SK-N-SH (cell line): Measurements from ENCODE around the gene MED15. TPM values are rescaled to one million over a fixed set of nuclear protein-coding genes. Genes with fewer than 3 reads are reported as not detected.

ENCODE experiments used
- CTCF ChIA-PET: fragments of 300-600, 350-600 bp; formaldehyde crosslinking; extraction: SDS; loops from one replicate; lab custom pipeline; 2021; lab: Yijun Ruan, JAX
- POLR2A ChIA-PET: fragments of 350-600 bp; sonication (Branson Sonifier 250); formaldehyde crosslinking; extraction: SDS; loops from one replicate; lab custom pipeline; 2020; ENCODE audit warnings: antibody characterized with exemption, inconsistent platforms; lab: Yijun Ruan, JAX
- DNase-seq: peaks from one replicate; pipeline ENCODE4 v3.0.0; 2012
- H2AFZ ChIP-seq: fragments of 200-600 bp; sonication (generic); 2 replicates; pipeline ENCODE4 v1.8.1; 2016; ENCODE audit warnings: antibody characterized with exemption, mild to moderate bottlenecking, low read depth
- H3F3A ChIP-seq: fragments of 200-600 bp; sonication (generic); replicated peaks from 2 replicates; pipeline ENCODE3; 2016; ENCODE audit warnings: antibody characterized with exemption, mild to moderate bottlenecking; ENCODE audit not compliant: insufficient read depth
- H3K27ac ChIP-seq, 2 experiments: fragments of 200-500 bp in 1 of 2; fragments of 200-600 bp in 1 of 2; sonication (Bioruptor generic) in 1 of 2; sonication (generic), shearing (Covaris generic) in 1 of 2; 2 replicates each; pipeline versions ENCODE4 v1.5.1 to v1.6.1; 2014 to 2016; ENCODE audit warnings: low read depth in 2 of 2, inconsistent platforms in 1 of 2, low read length in 1 of 2, mild to moderate bottlenecking in 1 of 2, mixed read lengths in 1 of 2
- H3K27me3 ChIP-seq: fragments of 200-600 bp; sonication (generic), shearing (Covaris generic); 2 replicates; pipeline ENCODE4 v1.6.1; 2016; ENCODE audit warnings: mixed run types; ENCODE audit not compliant: insufficient read depth
- H3K36me3 ChIP-seq, 2 experiments: fragments of 200-500 bp in 1 of 2; fragments of 200-600 bp in 1 of 2; sonication (Bioruptor generic) in 1 of 2; sonication (generic) in 1 of 2; replicated peaks in 1 of 2; 2 replicates each; pipeline versions ENCODE3 to v1.5.1; 2014 to 2016; ENCODE audit warnings: low read length in 1 of 2, mild to moderate bottlenecking in 1 of 2; ENCODE audit not compliant: insufficient read depth in 2 of 2, control insufficient read depth in 1 of 2
- H3K4me1 ChIP-seq, 2 experiments: fragments of 200-500 bp in 1 of 2; fragments of 200-600 bp in 1 of 2; sonication (Bioruptor generic) in 1 of 2; sonication (generic), shearing (Covaris generic) in 1 of 2; 2 replicates each; pipeline versions ENCODE4 v1.5.1 to v1.6.1; 2014 to 2016; ENCODE audit warnings: low read depth in 1 of 2, low read length in 1 of 2, mixed run types in 1 of 2; ENCODE audit not compliant: insufficient read depth in 2 of 2, control insufficient read depth in 1 of 2
- H3K4me2 ChIP-seq: fragments of 200-600 bp; sonication (generic), shearing (Covaris generic); 2 replicates; pipeline ENCODE4 v1.6.1; 2017; ENCODE audit warnings: mixed run types
- H3K4me3 ChIP-seq, 2 experiments: fragments of 200-500 bp in 1 of 2; fragments of 200-600 bp in 1 of 2; sonication (Bioruptor generic) in 1 of 2; sonication (generic), shearing (Covaris generic) in 1 of 2; 2 replicates each; pipeline versions ENCODE4 v1.5.1 to v1.8.1; 2014 to 2016; ENCODE audit warnings: low read depth in 2 of 2, inconsistent platforms in 1 of 2, low read length in 1 of 2, mild to moderate bottlenecking in 1 of 2, mixed read lengths in 1 of 2, moderate library complexity in 1 of 2
- H3K79me2 ChIP-seq: fragments of 200-600 bp; sonication (generic); 2 replicates; pipeline ENCODE4 v1.8.1; 2017; ENCODE audit warnings: mild to moderate bottlenecking; ENCODE audit not compliant: insufficient read depth
- H3K9ac ChIP-seq: fragments of 200-600 bp; sonication (generic); 2 replicates; pipeline ENCODE4 v1.6.1; 2017; ENCODE audit warnings: mixed run types
- H3K9me2 ChIP-seq: fragments of 200-600 bp; sonication (generic); 2 replicates; pipeline ENCODE4 v1.6.1; 2017; ENCODE audit warnings: mixed run types
- H3K9me3 ChIP-seq: fragments of 200-600 bp; sonication (generic); 2 replicates; pipeline ENCODE4 v1.6.1; 2017; ENCODE audit warnings: mixed run types, mild to moderate bottlenecking, moderate library complexity
- H4K20me1 ChIP-seq: fragments of 200-600 bp; sonication (generic); 2 replicates; pipeline ENCODE4 v1.6.1; 2017; ENCODE audit warnings: mild to moderate bottlenecking, mixed run types; ENCODE audit not compliant: insufficient read depth
- EP300 ChIP-seq, 2 experiments: IDR thresholded peaks; 2 replicates each; pipeline versions ENCODE4 v1.4.0 to v1.6.1; 2012; ENCODE audit warnings: borderline replicate concordance in 1 of 2, low read depth in 1 of 2, low read length in 1 of 2
- IRF3 ChIP-seq: fragments of 150-350 bp; IDR thresholded peaks from 2 replicates; pipeline ENCODE4 v1.6.1; 2016; ENCODE audit warnings: mild to moderate bottlenecking, low read depth, low read length
- NRF1 ChIP-seq: IDR thresholded peaks from 2 replicates; pipeline ENCODE4 v1.6.1; 2012; ENCODE audit warnings: low read depth, mild to moderate bottlenecking, low read length
- POLR2AphosphoS5 ChIP-seq: IDR thresholded peaks from 2 replicates; pipeline ENCODE4 v1.6.1; 2012; ENCODE audit warnings: low read depth, low read length
- REST ChIP-seq: IDR thresholded peaks from 2 replicates; pipeline ENCODE4 v1.6.1; 2012; ENCODE audit warnings: mild to moderate bottlenecking, low read depth, low read length, moderate library complexity
- RXRA ChIP-seq: IDR thresholded peaks from 2 replicates; pipeline ENCODE4 v1.4.0; 2012; ENCODE audit warnings: low read depth, mild to moderate bottlenecking, borderline replicate concordance
- SMC3 ChIP-seq: IDR thresholded peaks from 2 replicates; pipeline ENCODE4 v1.6.1; 2012; ENCODE audit warnings: low read depth, low read length, improper control_type of control experiment
- TAF1 ChIP-seq: IDR thresholded peaks from 2 replicates; pipeline ENCODE4 v1.6.1; 2012; ENCODE audit warnings: low read depth, mild to moderate bottlenecking, low read length, moderate library complexity, borderline replicate concordance
- WGBS: methylation state at CpG from one replicate; pipeline ENCODE4 v1.1.6; 2017; ENCODE audit warnings: low lambda C conversion rate; 5-methylcytosine and 5-hydroxymethylcytosine counted together
- polyA plus RNA-seq, 3 experiments: library from polyadenylated mRNA; depleted of rRNA; stranded (reverse); fragments of >200 nt; gene quantifications; 2 replicates each; pipeline ENCODE4 v1.2.3, GENCODE V29; 2012

The MED15 gene
- polyA plus RNA-seq, 1 of the 3 experiments (the other 2 are of a cell fraction): 45.1 TPM

GRCh38 chr22:20560716-20561115 lies 53.3 kb downstream of the MED15 start (continued):
- TF ChIP-seq REST (no peak), EP300 (IDR thresholded peaks at IDR 0.05; ENCODE audit: borderline replicate concordance in 1 of 2, low read depth in 1 of 2, low read length in 1 of 2) (no peak), TAF1 (no peak)

- Histone ChIP-seq H3K9ac (no peak overlapping the region), H3F3A (peaks cover 24% of the 10 kb centered on the region), H3K79me2 (peaks cover 84% of the 10 kb centered on the region), H3K27ac (no peak overlapping the region), H3K27me3 (no peaks in the 10 kb centered on the region), H3K36me3 (peaks cover 52 to 77% of the 10 kb centered on the region in 2 experiments), H2AFZ (no peak overlapping the region), H3K9me3 (no peaks in the 10 kb centered on the region), H3K4me2 (no peak overlapping the region), H3K4me3 (no peak overlapping the region), H4K20me1 (peaks cover 43% of the 10 kb centered on the region), H3K4me1 (peaks cover 0 to 3% of the 10 kb centered on the region in 2 experiments; a peak in 2 of 4 replicates), H3K9me2 (no peaks in the 10 kb centered on the region)
- ChIA-PET POLR2A (no interaction called here), CTCF (interaction anchor here (0.8 to 12.3 kb wide), 2 partner anchors 17 to 52 kb away, joined by 3 to 180 read pairs; no protein-coding TSS in a partner anchor)
- no peak for DNase-seq
- 86% methylated on average over 4 of the region's 4 CpGs for WGBS
- no peak for TF ChIP-seq RXRA
- TF ChIP-seq IRF3: no peak
- TF ChIP-seq REST: no peak
- no peak for TF ChIP-seq SMC3
- TF ChIP-seq TAF1: no peak
- no peak for TF ChIP-seq NRF1
- TF ChIP-seq POLR2AphosphoS5: no peak
Measured at GRCh38 chr22:20561882-20562281, 54.5 kb downstream of the MED15 start.
